OCI-M2 (cell line): ENCODE measurements around the gene OTOGL.

ENCODE experiments used
- DNase-seq: peaks from one replicate; lab custom pipeline; 2025; ENCODE audit not compliant: unreplicated experiment; lab: John Stamatoyannopoulos, UW

OTOGL gene

DNA sequence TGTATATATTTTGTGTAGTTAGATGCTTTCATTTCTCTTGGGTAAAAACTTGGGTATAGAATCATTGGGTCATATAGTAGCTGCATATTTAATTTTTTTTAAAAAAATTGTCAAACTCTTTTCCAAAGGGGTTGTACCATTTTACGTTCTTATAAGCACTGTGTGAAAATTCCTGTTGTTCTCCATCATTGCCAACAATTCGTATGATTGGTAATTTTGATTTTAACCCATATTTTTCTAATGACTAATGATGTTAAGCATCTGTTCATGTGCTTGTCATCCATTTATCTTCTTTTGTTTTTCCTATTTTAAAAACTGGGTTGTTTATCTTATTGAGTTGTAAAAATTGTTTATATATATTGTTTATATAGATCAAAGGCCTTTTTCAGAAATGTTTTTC is 77.4 kb downstream of the OTOGL start:
- no peak for DNase-seq

DNA sequence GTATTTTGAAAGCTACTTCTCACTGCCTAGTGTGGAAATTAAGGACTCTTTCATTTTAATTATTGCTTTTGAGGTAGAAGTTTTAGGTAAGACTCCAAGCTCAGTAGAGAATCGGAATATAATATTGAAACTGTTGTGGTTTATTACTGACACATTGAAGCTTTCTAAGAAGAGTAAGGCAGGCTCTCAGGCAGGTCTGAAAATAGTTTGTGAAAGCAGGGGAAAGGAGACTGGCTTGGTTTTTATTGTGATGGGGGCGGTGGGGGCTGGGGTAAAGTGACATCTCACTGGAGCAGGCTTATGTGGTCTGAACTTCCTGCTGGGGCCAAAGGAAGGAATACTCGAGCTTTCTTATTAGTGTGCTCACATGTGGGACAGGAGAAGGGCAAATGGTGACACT is 79.5 kb downstream of the OTOGL start:
- DNase-seq: no peak

DNA sequence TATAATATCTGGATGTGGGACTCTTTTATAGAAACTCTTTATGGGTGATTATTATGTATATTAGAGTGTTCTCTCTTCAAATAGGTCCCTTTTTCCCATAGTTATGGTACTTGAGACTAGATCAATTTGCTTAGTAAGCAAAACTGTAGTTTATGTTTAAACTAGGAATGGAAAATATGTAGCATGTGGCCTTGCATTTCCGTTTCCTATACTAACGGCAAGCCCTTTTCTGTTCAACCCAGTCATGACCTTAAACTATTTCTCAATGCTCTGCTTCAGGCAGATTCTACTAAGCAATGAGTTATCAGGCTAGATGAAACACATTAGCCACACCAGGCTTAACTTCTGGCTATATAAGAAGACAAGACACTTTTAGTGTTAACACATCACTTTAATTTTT is 84.6 kb downstream of the OTOGL start:
- no peak for DNase-seq

DNA sequence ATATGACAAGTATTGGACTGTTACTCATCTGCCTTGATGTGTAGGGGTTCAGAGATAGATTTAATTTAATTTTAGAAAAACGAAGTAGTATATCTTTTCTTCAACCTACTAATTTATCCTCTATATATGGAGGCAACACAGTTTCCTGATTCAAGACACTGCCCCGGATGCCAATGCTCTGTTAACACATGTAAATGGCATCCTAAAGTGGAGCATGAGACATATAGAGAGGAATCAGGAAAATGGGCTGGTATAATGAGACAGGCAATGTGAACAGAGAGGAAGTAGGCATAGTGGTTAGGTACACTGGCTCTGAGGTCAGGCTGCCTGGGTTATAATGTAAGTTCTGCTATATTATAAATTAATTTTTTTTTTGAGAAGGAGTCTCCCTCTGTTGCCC is 85.6 kb downstream of the OTOGL start:
- no peak for DNase-seq

DNA sequence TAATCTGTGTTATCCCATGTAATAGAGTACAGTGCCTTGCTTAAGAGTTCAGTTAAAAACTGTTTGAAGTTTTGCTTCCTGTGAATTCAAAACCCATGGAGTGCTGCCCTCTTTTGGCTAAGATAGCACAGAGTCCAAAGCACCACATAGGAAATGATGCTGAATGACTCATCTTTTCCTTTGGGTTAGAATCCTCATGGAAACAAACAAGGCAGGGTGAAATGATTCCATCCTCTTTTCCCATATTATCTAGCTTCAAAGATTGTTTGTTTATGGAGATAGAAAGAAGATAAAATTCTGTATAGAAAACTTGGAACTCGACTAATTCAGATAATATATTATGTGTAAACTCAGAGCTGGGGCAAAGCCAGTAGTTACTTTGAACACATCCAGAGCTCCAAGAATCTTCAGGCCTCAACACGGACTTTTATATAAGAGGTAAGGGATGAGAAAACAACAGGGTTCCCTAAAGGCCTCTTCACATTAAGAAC is 87.4 kb downstream of the OTOGL start:
- no peak for DNase-seq

DNA sequence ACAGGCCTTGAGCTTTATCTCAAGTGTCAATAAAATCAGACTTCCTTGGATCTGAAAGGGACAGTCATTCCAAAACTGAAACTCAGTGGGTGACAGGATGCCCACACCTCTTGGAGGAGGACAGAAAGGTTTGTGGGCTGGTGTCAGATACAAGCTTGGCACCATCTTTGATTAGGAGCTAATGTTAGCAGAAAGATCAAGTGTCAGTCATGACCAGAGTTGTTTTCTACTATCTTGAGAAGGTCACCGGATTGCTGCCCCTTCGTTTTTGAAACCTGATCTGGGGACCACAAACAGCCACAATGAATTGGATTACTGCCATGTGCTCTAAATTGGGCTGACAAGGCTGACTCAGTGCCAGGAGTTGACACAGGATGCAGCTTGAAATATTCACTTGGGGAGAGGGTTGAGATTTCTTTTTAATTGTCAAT is 88.3 kb downstream of the OTOGL start:
- DNase-seq: no peak

DNA sequence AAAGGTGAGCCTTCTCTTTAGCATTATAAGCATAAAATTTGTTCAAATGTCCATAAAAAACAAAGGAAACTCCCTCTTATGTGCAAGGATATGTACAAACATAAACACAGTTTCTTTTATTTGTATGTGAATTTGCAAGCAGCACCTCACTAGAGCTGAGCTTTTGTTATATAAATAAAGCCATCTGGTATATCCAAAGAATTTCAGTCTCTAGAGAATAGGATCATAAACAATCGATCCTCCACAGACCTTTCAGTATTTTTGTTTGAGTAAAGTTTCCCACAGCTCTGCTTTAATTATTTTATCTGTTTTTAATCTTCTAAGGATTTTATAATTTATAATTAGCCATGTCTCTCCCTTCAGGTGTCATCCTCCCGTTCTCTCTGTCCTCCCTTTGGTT is 89.2 kb downstream of the OTOGL start:
- DNase-seq: no peak

DNA sequence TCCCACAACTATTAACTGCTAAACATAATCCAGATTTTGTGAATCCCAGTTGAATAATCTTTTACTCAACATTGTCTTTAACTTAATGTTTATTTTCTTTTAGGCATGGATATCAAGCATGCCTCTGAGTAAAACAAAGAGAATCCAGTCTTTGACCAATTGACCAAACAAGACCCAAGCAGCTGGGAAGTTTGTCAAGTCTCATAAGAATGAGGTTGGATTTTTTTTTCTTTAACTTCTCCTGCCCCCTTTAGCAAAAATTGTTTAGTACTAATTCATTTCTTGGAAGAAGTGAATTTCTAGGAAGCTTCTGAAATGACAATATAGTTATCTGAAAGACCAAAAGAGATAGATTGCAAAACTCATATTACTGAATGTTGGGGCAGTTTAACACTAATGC is 89.9 kb downstream of the OTOGL start:
- no peak for DNase-seq

DNA sequence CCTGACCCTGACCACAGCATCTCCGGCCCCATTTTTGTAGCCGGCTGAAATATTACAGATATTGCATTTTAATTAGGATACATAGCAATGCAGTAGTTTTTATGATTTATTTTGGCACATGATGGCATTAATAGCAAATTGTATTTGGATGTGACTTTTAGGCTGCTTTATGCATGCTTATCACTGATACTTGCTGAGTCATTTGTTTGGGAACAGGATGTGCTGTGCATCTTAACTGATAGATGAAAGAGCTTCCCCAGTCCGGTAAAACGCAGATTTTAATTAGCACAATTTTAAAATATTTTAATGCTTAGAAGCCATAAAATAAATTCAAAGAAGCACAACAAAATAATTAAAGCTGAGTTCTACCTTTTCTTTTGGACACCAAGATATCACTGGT is 90.7 kb downstream of the OTOGL start:
- no peak for DNase-seq

DNA sequence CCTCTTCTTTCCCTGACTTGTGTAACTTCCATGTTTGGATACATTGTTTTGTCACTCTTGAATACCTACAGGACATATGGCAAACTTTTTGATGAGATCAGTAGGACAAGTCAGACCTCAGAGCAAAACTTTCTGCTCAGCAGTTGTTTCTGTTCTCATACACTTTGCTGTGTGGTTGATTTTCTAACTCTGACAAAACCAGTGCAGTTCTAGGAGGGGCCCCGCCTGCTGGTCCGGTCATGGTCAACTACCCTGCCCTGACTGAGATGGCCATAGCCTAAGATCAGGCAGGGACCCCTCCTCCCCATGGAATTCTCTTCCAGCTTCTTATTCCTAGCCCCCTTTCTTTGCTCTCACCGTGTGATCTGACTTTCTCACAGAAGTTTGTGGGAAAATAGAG is 92.8 kb downstream of the OTOGL start:
- no peak for DNase-seq

DNA sequence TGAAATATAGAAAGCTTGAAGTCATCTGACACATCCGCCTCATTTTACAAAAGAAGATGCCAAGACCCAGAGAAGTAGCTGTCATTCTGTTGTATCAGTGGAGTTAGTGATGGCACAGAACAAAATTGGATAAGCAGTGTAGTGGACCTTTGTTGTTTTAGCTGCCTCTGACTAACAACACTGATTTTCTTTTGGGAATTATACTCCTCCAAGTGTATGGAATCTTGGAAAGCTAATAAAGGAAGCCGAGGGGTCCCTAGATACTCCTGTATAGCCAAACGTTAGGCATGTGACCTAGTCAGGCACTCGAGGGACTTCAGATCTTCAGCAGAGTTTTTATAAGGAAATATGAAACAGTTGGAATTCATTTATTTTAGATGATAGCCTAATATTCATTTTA is 94.5 kb downstream of the OTOGL start:
- no peak for DNase-seq

DNA sequence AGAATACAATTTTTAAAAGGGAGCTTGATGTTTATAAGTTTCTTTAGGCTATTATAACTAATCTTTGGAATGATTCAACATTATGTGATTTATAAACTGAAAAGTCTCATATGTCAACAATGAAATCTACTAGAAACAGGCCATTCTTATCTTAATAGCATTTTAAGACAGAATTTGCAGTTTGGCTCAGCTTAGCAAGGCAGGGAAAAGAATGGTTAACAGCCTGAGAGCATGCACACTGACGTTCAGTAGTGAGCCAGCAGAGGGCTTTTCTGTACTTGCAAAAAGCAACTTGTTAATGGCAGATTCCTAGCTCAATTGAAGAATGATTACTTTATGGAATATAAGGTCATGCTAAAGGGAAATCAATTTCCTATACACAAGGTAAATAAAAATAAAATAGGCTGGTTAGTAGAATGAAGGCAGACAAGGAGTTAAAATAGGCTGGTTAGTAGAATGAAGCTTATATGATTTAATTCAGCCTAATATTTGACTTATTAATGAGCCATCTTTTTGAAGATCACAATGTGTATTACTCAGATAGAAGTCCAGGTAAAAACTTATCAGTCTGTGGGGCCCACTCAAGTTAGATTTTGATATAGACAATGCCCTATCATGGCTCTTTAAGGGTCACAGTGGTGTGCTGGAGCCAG is 95.9 kb downstream of the OTOGL start:
- no peak for DNase-seq

DNA sequence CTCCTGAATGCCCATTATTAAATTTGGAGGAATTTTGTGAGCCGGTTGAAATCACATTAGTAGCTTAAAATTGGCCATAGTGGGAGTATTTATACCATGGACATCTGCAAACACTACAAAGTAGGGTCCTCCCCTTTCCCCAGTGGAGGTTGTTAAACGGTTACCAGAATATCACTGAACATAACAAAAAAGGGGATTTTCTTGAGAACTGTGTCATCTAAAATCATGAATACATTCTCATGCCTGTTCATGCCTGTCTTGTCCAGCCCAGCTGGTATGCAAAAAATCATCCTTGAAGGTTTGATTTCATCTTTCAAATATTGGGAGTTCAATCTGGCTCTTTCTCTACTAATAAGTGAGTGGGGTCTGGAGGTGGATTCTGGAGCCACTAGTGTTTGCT is 96.4 kb downstream of the OTOGL start:
- DNase-seq: no peak

DNA sequence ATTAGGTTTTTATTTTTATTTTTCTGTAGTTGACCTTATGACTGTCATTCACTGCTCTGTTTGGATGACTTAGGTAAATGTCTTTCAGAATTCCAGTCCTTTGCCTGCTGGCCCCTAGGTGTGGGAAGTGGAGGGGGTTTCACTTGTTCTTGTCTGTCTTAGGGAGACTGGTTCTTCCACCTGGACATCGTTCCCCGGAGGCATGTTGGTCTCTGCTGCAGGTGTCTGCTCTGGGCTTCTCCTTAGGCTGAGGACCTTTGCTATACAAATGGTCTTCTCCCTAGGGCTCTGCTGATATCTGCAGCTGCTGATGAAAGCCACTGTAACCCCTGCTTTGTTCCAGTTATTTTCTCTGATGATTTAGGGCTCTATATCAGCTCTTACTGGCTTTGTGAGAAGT is 97.1 kb downstream of the OTOGL start:
- DNase-seq: no peak

DNA sequence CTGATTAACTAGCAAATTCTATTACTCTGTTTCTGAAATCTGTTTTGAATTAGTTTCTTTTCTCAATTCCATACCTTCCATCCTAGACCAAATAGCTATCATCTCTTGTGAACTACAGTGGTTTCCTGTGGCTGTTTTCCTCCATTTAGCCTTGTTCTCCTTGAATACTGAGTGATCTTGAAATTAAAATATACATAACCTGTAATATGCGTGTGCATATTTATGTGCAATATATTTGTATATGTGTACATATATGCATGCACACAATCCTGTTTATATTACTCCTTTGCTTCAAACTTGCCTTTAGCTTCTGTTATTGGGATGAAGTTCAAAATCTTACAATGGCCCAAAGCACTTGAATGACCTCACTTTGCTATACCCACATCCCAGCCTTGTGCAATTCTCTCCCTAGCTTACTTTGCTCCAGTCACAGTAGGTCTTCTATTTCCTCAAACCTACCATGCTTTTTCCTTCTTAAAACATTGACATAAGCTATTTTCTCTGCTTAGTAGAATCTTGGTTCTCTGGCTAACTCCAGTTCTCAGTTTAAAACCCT is 99.5 kb downstream of the OTOGL start:
- DNase-seq: no peak

DNA sequence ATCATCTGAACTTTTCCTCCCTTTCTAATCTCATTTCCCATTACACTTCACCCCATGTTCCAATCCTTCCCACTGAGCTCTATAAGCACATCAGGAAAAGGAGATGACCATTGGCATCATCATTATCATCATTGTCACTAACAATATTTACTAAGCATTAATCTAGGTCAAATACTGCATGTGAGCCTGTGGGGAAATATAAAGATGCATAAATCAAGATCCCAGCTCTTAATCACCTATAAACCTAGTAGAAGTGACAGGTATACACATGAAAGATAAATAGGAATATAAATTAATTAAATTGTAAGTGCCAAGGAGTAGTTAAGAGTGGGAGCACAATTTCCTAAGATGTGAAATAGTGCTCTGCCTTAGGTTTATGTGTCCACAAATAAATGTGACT is 100.6 kb downstream of the OTOGL start:
- DNase-seq: no peak

DNA sequence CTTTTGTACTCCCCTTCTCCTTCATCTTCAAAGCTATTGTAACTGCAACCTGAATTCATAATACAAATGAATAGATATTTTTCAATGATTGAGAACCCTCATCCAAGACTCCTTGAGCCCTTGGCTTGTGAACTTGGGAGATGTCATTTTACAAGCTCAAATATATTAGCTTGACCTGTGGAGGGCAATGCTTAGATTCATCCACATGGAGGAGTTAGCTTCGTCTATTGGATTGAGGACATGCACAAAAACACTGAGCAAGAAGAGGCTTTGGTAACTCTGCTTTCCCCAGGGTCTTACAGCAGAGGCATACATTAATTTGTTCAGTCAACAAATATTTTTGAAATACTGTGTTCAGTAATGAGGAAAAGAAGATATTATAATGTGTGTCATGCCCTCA is 101.1 kb downstream of the OTOGL start:
- no peak for DNase-seq

DNA sequence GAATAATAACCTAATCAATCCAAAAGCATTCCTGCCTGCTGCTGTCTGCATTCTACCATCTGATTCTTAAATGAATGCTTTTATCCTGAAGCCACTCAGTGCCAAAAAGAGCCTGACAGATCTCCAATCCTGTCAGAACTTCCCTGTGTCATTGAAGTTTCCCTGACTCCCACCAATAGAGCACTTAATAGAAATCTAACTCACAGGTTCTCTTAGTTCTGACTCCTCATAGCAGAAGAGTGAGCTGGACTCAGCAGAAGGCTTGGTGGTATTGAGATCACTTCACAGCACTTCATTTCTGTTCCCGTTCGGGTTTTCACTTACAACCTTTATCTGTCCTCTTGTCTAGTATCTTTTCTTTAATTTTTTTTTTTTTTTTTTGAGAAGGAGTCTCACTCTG is 102.6 kb downstream of the OTOGL start:
- no peak for DNase-seq

DNA sequence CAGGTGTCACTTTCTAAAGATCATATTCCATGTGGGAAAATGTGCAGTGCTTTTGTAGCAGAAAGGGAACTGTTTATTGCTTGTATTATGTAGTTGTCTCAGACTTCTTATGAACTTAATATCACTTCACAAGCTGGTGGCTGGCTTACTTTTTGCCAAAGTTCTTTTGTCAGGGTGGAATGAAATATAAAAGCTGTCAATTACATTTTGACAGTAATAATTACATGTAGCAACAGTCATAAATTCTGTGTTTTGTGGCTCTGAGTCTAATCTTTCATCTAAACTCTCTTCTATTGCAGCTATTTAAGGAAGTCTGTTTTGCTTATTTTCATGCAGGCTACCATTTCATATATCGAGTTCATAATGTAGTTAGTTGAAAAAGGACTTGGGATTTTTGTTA is 106.6 kb downstream of the OTOGL start:
- no peak for DNase-seq

DNA sequence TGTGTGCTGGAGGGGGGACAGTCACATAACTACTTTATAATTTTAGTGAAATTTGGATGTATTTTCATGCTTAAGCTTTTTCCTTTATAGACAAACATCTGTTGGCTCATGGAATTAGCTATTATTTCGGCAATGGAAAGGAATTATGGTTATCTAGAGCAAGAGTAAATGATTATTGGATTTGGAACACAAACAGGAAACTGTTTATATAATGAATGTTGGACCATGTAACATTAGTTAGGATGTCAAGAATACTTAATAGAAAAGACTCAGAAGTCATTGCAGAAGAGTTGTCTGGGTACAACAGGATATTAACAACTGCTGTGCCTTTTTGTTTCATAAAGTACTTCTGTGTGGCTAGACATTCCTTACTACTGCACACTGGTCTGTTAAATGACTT is 108.7 kb downstream of the OTOGL start:
- no peak for DNase-seq

DNA sequence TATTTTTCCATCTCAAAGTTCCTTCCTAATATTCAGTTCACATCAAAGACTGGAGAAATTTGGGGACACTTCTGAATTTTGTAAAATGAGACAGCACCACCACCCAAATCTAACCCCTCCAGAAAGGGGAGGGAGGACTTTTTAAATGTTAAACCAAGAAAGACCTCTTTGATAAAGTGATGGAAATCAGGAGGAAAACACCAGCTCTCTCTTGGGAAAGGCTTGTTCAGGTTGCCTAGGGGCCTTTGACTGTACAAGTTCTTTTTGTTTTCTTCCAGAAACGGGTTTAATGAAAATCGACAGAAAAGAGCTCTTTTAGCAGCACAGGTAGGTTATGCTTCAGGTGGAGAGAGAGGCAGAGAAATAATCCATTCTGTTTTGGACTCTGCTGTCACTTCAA is 112.3 kb downstream of the OTOGL start:
- no peak for DNase-seq

DNA sequence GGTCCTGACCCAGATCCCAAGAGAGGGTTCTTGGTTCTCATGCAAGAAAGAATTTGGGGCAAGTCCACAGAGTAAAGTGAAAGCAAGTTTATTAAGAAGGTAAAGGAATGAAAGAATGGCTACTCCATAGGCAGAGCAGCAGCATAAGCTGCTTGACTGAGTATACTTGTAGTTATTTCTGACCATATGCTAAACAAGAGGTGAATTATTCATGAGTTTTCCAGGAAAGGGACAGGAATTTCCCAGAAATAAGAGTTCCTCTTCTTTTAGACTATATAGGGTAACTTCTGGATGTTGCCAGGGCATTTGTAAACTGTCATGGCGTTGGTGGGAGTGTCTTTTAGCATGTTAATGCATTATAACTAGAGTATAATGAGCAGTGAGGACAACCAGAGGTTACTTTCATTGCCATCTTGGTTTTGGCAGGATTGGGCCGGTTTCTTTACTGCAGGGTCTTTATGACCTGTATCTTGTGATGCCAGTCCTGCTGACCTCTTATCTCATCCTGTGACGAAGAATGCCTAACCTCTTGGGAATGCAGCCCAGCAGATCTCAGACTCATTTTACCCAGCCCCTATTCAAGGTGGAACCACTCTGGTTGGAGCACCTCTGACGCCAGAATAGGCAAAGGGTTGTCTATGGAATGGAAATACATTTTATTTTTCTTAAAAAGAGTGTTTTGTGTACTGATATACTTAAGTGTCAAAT is 113.8 kb downstream of the OTOGL start:
- no peak for DNase-seq

DNA sequence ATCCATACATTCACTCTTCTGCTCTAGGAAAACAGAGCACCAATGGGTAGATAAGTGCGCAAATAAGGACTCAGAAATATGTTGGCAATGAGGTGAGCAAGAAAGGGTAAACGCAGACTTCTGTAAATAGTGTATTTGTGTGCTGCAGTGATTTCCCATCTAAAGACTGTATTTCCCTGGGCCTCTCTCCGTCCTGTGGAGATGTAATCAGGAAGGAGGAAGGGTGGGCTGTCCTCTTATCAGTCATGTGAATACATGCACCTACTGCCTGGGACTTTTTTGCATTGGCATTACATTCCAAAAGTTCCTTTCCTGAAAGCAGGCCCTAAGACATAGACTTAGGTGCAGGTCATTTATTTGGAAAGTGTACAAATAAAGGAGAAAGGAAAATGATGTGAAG is 114.5 kb downstream of the OTOGL start:
- DNase-seq: no peak
